Measurements from ENCODE around the gene GEN1. TPM values are rescaled to one million over a fixed set of nuclear protein-coding genes. Genes with fewer than 3 reads are reported as not detected.

GEN1 gene
- polyA plus RNA-seq, 1 donor from 2014 or later = 9.4 TPM

DNA sequence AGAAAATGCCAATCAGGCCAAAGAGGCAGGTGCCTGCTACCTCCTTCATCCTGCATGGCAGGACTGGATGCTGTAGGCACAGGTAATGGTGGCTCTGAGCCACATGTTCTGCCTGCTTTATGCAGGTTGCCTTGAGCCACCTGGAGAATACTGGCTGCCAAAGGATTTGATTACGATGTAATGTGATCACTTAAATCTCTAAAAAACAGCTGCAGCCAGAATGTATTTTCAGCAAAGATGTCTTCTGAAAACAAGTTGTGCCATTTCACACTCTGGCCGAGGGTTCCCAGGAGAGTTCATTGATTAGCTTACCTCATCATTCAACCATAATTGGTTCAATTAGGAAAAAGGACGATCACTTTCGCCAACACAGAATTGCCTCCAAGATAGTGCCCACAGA, 44.4 kb downstream of the GEN1 start:
- Histone ChIP-seq H3F3A (ENCODE audit: insufficient read depth, low read length, poor library complexity, severe bottlenecking) (no peaks in the 10 kb centered on the region), H3K9me3 (ENCODE audit: low read length) (no peaks in the 10 kb centered on the region), H3K79me2 (replicated peaks; ENCODE audit: insufficient read depth, low read length) (no peaks in the 10 kb centered on the region), H3K4me2 (ENCODE audit: low read length) (no peak overlapping the region), H3K27ac (ENCODE audit: low read length) (no peak overlapping the region), H3K4me3 (ENCODE audit: low read length) (no peak overlapping the region), H3K36me3 (ENCODE audit: insufficient read depth, low read length) (no peaks in the 10 kb centered on the region), H4K20me1 (ENCODE audit: insufficient read depth) (no peaks in the 10 kb centered on the region), H2AFZ (ENCODE audit: low read depth, low read length) (no peak overlapping the region), H3K9ac (ENCODE audit: low read length) (no peak overlapping the region), H3K9me2 (ENCODE audit: insufficient read depth, low read length) (no peaks in the 10 kb centered on the region), H3K27me3 (ENCODE audit: insufficient read depth, low read depth, low read length) (no peaks in the 10 kb centered on the region)
- TF ChIP-seq SMC3 (conservative IDR thresholded peaks at IDR 0.05; ENCODE audit: poor library complexity) (no peak), EP300 (conservative IDR thresholded peaks at IDR 0.05; ENCODE audit: poor library complexity, severe bottlenecking) (no peak), TAF1 (IDR thresholded peaks at IDR 0.05; ENCODE audit: low read depth) (no peak), EZH2 (IDR thresholded peaks at IDR 0.05; ENCODE audit: borderline replicate concordance, insufficient read depth, low read length, poor library complexity, severe bottlenecking) (no peak), POLR2AphosphoS5 (IDR thresholded peaks at IDR 0.05) (no peak), MXI1 (conservative IDR thresholded peaks at IDR 0.05; ENCODE audit: poor library complexity, severe bottlenecking) (no peak)
- TF ChIP-seq, protein P1, sequence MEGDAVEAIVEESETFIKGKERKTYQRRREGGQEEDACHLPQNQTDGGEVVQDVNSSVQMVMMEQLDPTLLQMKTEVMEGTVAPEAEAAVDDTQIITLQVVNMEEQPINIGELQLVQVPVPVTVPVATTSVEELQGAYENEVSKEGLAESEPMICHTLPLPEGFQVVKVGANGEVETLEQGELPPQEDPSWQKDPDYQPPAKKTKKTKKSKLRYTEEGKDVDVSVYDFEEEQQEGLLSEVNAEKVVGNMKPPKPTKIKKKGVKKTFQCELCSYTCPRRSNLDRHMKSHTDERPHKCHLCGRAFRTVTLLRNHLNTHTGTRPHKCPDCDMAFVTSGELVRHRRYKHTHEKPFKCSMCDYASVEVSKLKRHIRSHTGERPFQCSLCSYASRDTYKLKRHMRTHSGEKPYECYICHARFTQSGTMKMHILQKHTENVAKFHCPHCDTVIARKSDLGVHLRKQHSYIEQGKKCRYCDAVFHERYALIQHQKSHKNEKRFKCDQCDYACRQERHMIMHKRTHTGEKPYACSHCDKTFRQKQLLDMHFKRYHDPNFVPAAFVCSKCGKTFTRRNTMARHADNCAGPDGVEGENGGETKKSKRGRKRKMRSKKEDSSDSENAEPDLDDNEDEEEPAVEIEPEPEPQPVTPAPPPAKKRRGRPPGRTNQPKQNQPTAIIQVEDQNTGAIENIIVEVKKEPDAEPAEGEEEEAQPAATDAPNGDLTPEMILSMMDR (IDR thresholded peaks at IDR 0.05; ENCODE audit: poor library complexity, severe bottlenecking) = no peak
- TF ChIP-seq, protein P2, sequence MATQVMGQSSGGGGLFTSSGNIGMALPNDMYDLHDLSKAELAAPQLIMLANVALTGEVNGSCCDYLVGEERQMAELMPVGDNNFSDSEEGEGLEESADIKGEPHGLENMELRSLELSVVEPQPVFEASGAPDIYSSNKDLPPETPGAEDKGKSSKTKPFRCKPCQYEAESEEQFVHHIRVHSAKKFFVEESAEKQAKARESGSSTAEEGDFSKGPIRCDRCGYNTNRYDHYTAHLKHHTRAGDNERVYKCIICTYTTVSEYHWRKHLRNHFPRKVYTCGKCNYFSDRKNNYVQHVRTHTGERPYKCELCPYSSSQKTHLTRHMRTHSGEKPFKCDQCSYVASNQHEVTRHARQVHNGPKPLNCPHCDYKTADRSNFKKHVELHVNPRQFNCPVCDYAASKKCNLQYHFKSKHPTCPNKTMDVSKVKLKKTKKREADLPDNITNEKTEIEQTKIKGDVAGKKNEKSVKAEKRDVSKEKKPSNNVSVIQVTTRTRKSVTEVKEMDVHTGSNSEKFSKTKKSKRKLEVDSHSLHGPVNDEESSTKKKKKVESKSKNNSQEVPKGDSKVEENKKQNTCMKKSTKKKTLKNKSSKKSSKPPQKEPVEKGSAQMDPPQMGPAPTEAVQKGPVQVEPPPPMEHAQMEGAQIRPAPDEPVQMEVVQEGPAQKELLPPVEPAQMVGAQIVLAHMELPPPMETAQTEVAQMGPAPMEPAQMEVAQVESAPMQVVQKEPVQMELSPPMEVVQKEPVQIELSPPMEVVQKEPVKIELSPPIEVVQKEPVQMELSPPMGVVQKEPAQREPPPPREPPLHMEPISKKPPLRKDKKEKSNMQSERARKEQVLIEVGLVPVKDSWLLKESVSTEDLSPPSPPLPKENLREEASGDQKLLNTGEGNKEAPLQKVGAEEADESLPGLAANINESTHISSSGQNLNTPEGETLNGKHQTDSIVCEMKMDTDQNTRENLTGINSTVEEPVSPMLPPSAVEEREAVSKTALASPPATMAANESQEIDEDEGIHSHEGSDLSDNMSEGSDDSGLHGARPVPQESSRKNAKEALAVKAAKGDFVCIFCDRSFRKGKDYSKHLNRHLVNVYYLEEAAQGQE (IDR thresholded peaks at IDR 0.05; ENCODE audit: borderline replicate concordance) = no peak

DNA sequence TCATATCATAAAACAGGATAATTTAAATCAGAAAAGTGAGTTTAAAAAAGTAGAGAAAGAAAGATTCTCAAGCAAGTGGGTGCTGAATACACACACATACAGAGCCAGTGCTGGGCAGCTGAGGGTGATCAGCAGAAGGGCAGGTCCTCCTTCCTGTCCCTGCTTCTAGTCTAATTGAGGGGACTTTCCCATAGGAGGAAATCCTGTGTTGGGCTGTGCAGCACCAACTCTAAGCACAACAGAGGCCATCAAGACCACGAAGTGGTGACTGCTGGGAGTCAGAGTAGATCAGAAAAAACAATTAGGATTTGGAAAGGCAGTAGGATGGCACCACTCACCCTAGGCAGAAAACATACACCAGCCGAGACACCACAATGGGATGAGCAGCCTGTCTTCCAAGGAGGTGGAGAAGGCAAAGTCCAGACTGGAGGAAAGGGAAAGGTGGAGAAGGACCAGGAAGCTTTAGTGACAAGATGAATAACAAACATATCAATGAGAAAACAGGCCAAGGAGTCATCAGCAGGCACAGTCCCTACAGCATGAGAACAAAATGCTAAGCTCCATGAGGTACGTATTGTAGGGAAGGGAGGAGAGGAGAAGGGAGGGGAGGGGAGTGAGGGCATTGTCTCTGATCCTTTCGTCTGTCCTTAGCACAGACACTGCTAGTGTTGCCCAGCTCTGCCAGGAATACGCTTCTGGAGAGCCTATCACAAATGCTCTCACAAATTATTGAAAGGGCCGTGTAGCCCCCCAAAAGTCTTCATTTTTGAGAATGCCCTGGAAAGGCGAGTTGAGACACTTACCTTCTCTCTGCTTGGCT, 45.6 kb downstream of the GEN1 start:
- Histone ChIP-seq H3K4me3 (ENCODE audit: low read length) (no peak overlapping the region), H3K9ac (ENCODE audit: low read length) (no peak overlapping the region)

More for the DNA sequence above, 45.6 kb downstream of the GEN1 start:
- H3K27me3 ChIP-seq (ENCODE audit: insufficient read depth, low read depth, low read length) = no peaks in the 10 kb centered on the region
- H3K36me3 ChIP-seq (ENCODE audit: insufficient read depth, low read length) = no peaks in the 10 kb centered on the region
- no peak overlapping the region for H2AFZ ChIP-seq (ENCODE audit: low read depth, low read length)
- no peaks in the 10 kb centered on the region for H4K20me1 ChIP-seq (ENCODE audit: insufficient read depth)
- no peaks in the 10 kb centered on the region for H3K9me3 ChIP-seq (ENCODE audit: low read length)
- H3K79me2 ChIP-seq (replicated peaks; ENCODE audit: insufficient read depth, low read length) = no peaks in the 10 kb centered on the region
- H3K9me2 ChIP-seq (ENCODE audit: insufficient read depth, low read length) = no peaks in the 10 kb centered on the region
- no peak overlapping the region for H3K4me2 ChIP-seq (ENCODE audit: low read length)
- H3K27ac ChIP-seq (ENCODE audit: low read length) = peak overlapping the region; percentile 32
- TF ChIP-seq SMC3 (conservative IDR thresholded peaks at IDR 0.05; ENCODE audit: poor library complexity) = no peak
- TF ChIP-seq POLR2AphosphoS5 (IDR thresholded peaks at IDR 0.05) = no peak
- no peak for TF ChIP-seq EZH2 (IDR thresholded peaks at IDR 0.05; ENCODE audit: borderline replicate concordance, insufficient read depth, low read length, poor library complexity, severe bottlenecking)
- TF ChIP-seq RAD21 (conservative IDR thresholded peaks at IDR 0.05) = no peak
- TF ChIP-seq TAF1 (IDR thresholded peaks at IDR 0.05; ENCODE audit: low read depth) = no peak
- TF ChIP-seq EP300 (conservative IDR thresholded peaks at IDR 0.05; ENCODE audit: poor library complexity, severe bottlenecking) = no peak
- TF ChIP-seq MXI1 (conservative IDR thresholded peaks at IDR 0.05; ENCODE audit: poor library complexity, severe bottlenecking) = no peak
- TF ChIP-seq, protein P2 (IDR thresholded peaks at IDR 0.05; ENCODE audit: borderline replicate concordance) = no peak
- TF ChIP-seq, protein P1 (IDR thresholded peaks at IDR 0.05; ENCODE audit: poor library complexity, severe bottlenecking) = no peak
- H3F3A ChIP-seq (ENCODE audit: insufficient read depth, low read length, poor library complexity, severe bottlenecking) = no peaks in the 10 kb centered on the region

All from neural cell (in vitro differentiated cells).